HG03457 (cell line): ENCODE measurements around the gene SOD3.

Experiments
- ATAC-seq: cut with Tn5 transposase; IDR thresholded peaks from one replicate; pipeline ENCODE4 v1.9.1; 2021; ENCODE audit warnings: moderate number of reproducible peaks; ENCODE audit not compliant: unreplicated experiment

The SOD3 gene

DNA sequence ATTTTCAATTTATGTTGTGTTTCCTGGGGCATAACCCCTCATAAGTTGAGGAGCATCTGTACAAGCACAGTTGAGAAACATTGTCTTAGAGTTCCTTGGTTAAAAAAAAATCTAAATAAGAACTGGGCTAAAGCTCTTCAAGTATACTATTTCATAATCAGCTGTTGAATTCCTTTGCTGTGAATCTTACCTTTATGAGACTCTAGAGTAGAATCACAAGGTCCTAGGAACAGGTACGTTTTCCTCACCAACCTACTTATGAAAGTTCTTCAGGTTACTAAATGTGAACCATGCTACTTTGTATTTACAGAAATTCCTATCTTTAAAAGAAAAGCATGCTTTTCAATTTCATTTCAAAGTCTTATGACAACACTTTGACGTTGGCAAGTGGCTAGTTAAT, 20.9 kb upstream of the SOD3 start:
- no peak for ATAC-seq

- no peak for ATAC-seq
Measured at GRCh38 chr4:24775032-24775605, 20.3 kb upstream of the SOD3 start.

DNA sequence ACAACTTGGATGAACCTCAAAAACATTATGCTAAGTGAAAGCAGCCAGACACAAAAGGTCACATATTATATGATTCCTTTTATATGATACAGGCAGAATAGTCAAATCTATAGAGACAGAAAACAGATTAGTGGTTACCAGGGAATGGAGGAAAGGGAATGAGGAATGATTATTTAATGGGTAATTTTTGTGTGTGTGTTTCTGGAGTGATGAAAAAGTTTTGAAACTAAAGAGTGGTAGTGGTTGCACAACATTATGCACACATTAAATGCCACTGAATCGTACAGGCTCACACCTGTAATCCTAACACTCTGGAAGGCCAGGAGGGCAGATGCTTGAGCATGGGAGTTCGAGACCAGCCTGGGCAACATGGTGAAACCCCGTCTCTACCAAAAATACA, 19.6 kb upstream of the SOD3 start:
- ATAC-seq: no peak

GRCh38 chr4:24777536-24778463, 17.6 kb upstream of the SOD3 start:
- ATAC-seq: no peak

- ATAC-seq: no peak
Measured at GRCh38 chr4:24778464-24779225, 16.7 kb upstream of the SOD3 start.

DNA sequence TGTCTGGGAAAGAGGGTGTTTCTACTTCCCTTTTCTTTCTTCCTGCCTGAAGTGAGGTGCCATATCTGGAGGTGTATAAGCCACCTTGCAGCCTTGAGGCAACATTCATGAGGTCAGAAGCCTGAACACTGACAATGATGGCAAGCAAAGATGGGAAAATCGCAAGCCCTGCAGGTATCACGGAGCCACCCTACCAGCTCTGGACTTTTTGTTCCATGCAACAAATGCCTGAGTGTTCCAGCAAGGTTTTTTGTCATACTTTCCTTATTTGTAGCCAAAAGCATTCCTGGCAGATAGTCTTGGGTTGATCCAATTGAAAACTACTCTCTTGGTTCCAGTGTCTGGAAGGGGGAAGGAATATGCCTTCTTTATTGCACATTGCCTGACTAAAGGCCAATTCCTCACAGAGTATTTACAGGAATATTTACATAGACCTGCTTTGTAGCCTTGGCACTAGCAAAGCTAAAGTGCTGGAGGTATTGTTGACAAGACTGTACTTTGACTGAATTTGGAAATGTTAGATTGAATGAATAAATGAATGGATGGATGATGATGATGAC, 14.4 kb upstream of the SOD3 start:
- ATAC-seq: no peak

DNA sequence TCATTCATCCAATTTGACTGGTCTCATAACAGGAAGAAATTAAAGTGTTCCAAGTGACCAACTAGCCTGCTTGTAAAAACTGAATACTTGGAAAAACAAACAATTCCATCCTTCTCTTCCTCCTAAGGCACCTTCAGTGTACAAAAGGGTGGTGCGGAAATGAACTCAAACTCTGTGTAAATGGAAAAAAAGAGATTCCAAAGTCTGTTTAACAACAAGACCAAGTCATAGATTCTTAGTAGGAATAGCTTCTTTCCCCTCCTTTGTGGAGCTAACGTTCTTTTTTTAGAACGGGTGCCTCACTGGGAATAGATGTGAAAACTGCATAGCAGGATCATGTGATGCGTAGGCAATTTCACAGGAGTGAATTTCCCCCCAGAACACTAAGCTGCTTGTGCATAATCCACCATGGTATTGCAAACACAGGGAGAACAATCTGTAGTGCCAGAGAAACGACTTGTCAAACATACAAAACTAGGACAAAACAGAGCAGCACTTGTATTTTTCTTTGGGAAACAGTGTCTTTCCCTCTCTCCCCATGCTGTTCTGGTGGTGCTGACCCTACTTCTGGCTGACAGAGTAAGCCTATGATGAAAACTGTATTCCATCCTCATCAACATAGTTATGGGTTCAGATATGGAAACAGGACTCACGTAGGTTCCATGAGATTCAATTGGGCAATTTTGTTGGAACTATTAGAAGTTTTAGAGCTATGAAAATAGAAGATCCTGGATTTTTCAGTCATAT, 13.2 kb upstream of the SOD3 start:
- no peak for ATAC-seq

GRCh38 chr4:24783506-24783905, 11.9 kb upstream of the SOD3 start:
- no peak for ATAC-seq

DNA sequence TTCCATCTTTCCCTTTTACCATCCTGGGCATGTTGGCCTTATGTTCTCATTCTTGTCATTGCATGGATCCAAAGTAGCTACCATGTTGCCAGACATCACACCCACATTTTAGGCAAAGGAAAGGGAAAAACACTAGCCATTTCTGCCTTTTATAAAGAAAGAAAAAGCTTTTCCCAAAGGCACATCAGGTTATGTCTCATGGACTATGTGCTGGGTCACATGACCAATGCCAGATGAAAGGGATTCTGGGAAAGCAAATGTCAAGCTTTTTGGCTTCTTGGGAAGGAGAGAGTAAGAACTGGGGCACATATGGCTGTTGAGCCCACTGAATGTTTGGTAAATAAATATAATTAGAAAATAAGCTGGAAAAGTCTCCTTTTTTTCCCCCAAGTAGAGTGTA, 4.3 kb upstream of the SOD3 start:
- no peak for ATAC-seq

DNA sequence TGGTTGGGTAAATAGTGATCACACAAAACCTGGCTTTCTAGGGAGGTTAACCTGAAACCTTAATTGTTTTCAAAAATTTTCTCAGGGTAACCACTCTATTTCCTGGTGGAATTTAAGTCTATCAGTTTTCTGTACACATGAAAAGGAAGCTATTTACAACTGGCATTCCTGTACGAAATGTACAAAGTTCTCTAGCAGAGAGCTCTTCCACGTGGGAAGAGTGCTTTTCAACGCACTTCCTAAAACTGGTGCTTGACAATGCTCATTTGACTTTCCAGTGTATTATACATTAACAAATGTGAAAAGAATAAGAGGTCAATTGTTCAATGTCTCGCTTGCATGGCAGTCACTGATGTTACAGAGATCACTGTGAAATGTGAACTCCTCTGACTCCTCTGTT, 2.8 kb upstream of the SOD3 start:
- ATAC-seq: no peak

DNA sequence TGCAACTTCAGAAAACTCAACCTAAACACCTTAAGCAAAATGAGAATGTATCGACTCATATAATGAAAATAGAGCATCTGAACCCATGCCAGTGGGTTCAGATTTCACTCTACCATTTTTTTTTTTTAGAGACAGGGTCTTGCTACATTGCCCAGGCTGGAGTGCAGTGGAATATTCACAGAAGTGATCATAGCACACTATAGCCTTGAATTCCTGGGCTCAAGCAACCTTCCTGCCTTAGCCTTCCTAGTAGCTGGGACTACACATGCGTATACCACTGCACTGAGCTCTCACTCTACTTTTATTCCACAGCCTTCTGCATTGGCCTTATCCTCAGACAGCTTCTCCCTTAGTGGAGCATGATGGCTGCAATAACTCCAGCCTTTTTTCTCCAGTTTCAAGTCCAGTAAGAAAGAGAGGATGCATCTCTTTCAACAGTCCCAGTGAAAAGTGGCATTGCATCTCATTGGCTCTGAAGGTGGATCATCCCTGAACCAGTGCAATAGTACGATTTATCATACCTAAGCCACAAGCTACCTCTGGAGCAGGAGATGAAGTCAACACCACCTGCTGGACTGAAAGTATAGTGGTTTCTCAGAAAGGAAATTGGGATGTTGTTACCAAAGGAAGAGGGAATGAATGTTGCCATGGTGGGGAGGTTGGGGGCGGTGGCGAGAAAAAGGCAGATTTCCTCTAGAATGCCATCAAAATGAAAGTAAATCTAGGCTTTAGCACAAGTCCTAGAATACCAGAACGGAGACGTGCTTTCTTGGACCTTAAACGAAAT, 2.0 kb upstream of the SOD3 start:
- ATAC-seq: no peak

DNA sequence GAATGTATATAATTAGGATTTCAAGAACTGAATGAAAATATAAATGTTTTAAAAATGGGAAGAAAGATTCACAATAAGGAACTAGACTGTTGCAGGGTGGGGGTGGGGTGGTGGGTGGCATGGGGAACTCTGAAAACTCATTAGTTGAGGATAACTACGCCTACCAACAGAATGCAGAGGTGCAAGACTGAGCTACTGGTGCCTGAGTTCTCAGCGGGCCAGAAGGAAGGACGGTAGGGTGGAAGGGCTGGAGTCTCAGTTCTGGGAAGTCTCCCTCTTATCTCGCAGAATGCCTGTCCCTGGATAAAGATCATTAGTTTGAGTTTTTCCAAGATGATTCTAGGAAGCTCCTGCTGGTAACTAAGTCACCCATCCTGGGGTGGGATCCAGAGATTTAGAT, 1.3 kb upstream of the SOD3 start:
- no peak for ATAC-seq

DNA sequence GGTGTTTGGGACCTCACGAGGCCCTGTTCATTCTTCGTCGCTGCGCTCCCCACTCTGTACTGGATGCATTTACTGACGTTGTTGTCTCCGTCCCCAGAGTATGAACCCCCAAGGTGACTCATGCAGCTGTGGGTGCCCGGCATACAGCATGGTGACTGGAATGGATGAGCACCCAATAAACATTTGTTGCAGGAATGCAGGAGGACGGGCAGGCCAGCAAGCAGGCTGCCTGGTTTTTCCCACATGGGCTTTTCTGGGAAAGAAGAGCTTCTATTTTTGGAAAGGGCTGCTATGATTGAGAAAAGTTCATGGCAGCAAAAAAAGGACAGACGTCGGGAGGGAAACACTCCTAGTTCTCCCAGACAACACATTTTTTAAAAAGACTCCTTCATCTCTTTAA, 893 bp upstream of the SOD3 start:
- ATAC-seq: no peak

DNA sequence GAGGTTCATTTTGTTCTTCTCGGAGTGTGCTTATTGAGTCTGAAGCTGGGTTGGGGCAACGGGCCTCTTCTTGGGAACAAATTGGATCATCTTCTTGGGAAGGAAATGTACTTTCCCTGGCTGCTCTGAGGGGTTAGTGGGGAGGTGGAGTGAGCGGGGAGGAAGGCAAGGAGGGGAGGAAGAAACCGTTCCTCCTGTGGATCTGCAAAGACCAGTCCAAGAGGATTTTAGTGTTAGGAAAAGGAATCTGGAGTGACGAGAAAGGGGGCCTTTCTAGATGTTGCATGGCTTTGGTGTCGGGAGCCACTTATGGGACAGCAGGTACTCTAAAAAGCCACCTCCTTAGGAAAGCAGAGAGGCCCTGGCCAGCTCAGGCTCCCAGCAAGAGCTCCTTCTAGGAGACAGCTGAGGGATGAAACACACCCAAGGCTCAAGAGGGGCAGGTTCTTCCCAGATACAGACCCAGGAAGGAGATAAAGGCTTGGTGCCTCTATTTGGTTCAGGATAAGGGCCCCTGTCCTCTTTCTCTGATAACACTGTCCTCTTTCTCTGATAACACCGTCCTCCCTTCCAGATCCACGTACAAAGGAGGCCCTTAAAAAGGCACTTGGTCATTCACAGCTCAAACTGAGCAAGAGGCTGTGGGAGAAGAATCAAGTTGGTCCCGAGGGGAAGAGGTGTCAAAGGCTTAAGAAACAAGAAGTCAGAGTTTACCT, 451 bp downstream of the SOD3 start:
- no peak for ATAC-seq

DNA sequence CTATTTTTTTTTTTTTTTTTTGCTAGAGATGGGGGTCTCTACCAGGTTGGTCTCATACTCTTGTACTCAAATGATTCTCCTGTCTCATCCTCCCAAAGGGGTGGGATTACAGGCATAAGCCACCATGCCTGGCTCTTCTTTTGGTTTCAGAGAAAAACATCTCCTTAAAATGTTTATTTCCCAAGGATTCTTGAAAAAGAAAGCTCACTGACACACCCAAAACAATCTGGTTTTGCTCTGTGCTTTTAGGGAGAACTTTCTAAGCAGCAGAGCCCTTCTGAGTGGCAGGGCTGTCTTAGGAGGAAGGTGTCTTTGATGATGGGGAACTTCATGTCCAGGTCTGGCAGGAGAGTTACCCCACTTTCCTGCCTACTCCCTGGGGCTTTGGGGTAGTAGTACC, 1.2 kb downstream of the SOD3 start:
- ATAC-seq: no peak

DNA sequence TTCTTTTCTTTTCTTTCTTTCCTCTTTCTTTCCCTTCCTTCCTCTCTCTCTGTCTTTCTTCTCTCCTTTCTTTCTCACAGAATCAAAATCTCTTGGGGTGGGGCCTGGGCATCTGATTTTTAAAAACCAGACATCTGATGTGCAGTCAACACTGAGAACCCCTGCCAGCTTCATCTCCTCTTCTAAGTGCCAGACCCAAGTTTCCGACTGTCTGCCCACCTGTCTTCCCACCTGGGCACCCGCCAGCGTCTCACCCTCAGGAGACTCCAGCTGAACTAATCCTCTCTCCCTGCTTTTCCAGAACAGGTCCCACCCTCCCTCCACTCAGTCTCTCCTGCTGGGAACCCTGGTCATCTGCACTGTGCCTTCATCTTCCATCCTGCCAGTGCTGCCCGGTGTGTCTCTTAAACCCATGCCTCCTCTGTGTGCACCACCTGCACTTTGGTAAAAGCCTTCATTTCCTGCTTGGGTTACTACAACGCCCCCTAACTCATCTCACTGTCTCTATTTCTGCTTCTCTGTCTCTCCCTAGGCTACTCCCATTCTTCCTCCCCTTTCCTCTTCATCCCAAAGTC, 2.8 kb downstream of the SOD3 start:
- no peak for ATAC-seq

- no peak for ATAC-seq
Measured at GRCh38 chr4:24799196-24799543, 3.8 kb downstream of the SOD3 start.

DNA sequence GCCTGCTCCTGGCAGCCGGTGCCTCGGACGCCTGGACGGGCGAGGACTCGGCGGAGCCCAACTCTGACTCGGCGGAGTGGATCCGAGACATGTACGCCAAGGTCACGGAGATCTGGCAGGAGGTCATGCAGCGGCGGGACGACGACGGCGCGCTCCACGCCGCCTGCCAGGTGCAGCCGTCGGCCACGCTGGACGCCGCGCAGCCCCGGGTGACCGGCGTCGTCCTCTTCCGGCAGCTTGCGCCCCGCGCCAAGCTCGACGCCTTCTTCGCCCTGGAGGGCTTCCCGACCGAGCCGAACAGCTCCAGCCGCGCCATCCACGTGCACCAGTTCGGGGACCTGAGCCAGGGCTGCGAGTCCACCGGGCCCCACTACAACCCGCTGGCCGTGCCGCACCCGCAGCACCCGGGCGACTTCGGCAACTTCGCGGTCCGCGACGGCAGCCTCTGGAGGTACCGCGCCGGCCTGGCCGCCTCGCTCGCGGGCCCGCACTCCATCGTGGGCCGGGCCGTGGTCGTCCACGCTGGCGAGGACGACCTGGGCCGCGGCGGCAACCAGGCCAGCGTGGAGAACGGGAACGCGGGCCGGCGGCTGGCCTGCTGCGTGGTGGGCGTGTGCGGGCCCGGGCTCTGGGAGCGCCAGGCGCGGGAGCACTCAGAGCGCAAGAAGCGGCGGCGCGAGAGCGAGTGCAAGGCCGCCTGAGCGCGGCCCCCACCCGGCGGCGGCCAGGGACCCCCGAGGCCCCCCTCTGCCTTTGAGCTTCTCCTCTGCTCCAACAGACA, 4.4 kb downstream of the SOD3 start:
- no peak for ATAC-seq
